Neural progenitor cell (in vitro differentiated cells): Measurements from ENCODE around the gene MUC5AC. TPM values are rescaled to one million over a fixed set of nuclear protein-coding genes. Genes with fewer than 3 reads are reported as not detected.

Source experiments
- DNase-seq: peaks from one replicate; pipeline ENCODE4 v3.0.0-alpha.2; 2016; ENCODE audit warnings: low spot score
- H2AFZ ChIP-seq: fragments of 200-600 bp; sonication (generic); replicated peaks from 2 replicates; pipeline ENCODE4 v1.6.1; 2016; ENCODE audit warnings: antibody characterized with exemption
- H3F3A ChIP-seq: fragments of 200-600 bp; sonication (generic); 2 replicates; pipeline ENCODE4 v1.6.1; 2016; ENCODE audit warnings: antibody characterized with exemption, low read depth
- H3K27ac ChIP-seq: fragments of 200-600 bp; sonication (generic); 2 replicates; pipeline ENCODE4 v1.5.1; 2016; ENCODE audit warnings: mild to moderate bottlenecking
- H3K27me3 ChIP-seq: fragments of 200-600 bp; sonication (generic); 2 replicates; pipeline ENCODE4 v1.6.1; 2016; ENCODE audit warnings: mild to moderate bottlenecking, moderate library complexity
- H3K36me3 ChIP-seq: fragments of 200-600 bp; sonication (generic); 2 replicates; pipeline ENCODE4 v1.5.1; 2016
- H3K4me1 ChIP-seq: fragments of 200-600 bp; sonication (generic); 2 replicates; pipeline ENCODE4 v1.6.1; 2016; ENCODE audit warnings: mixed run types
- H3K4me2 ChIP-seq: fragments of 200-600 bp; sonication (generic); 2 replicates; pipeline ENCODE4 v1.6.1; 2016
- H3K4me3 ChIP-seq: fragments of 200-600 bp; sonication (generic); 2 replicates; pipeline ENCODE4 v1.5.1; 2016
- H3K79me2 ChIP-seq: fragments of 200-600 bp; sonication (generic); 2 replicates; pipeline ENCODE4 v1.6.1; 2016; ENCODE audit warnings: low read depth
- H3K9ac ChIP-seq: fragments of 200-600 bp; sonication (generic); 2 replicates; pipeline ENCODE4 v1.6.1; 2016
- H3K9me3 ChIP-seq: fragments of 200-600 bp; sonication (generic); 2 replicates; pipeline ENCODE4 v1.5.1; 2016; ENCODE audit warnings: low read depth
- H4K20me1 ChIP-seq: fragments of 200-600 bp; sonication (generic); 2 replicates; pipeline ENCODE4 v1.6.1; 2016; ENCODE audit warnings: low read depth
- H3K27ac Mint-ChIP-seq: 3 replicates; pipeline ENCODE4 v1.8.0; 2021; ENCODE audit warnings: mixed read lengths
- H3K27me3 Mint-ChIP-seq: 2 replicates; pipeline ENCODE4 v1.8.0; 2022; ENCODE audit warnings: low read depth, mild to moderate bottlenecking, inconsistent platforms, moderate library complexity, mixed read lengths; ENCODE audit not compliant: insufficient read depth
- H3K36me3 Mint-ChIP-seq: 3 replicates; pipeline ENCODE4 v1.8.0; 2021; ENCODE audit warnings: mixed read lengths
- H3K4me1 Mint-ChIP-seq: 3 replicates; pipeline ENCODE4 v1.8.0; 2021; ENCODE audit warnings: mixed read lengths
- H3K4me3 Mint-ChIP-seq: 3 replicates; pipeline ENCODE4 v1.8.0; 2021; ENCODE audit warnings: mild to moderate bottlenecking, moderate library complexity, mixed read lengths
- H3K9me3 Mint-ChIP-seq: 3 replicates; pipeline ENCODE4 v1.8.0; 2020; ENCODE audit warnings: mixed read lengths
- EZH2 ChIP-seq: fragments of 200-600 bp; sonication (generic); IDR thresholded peaks from 2 replicates; pipeline ENCODE4 v1.6.1; 2017; ENCODE audit warnings: antibody characterized with exemption, mild to moderate bottlenecking, moderate library complexity
- EZH2phosphoT487 ChIP-seq: fragments of 200-600 bp; sonication (generic); IDR thresholded peaks from 2 replicates; pipeline ENCODE4 v1.6.1; 2017; ENCODE audit warnings: antibody characterized with exemption
- total RNA-seq: library from RNA; depleted of rRNA; stranded (reverse); fragments of >200 nt; gene quantifications from 2 replicates; pipeline ENCODE4 v1.2.3, GENCODE V29; 2015; ENCODE audit warnings: low replicate concordance
- TF ChIP-seq, protein P1 (sequence below): fragments of 200-600 bp; sonication (generic); IDR thresholded peaks from 2 replicates; pipeline ENCODE4 v1.5.1; 2017; ENCODE audit warnings: antibody characterized with exemption, mild to moderate bottlenecking

The MUC5AC gene
- total RNA-seq, 1 donor from 2014 or later: not detected

DNA sequence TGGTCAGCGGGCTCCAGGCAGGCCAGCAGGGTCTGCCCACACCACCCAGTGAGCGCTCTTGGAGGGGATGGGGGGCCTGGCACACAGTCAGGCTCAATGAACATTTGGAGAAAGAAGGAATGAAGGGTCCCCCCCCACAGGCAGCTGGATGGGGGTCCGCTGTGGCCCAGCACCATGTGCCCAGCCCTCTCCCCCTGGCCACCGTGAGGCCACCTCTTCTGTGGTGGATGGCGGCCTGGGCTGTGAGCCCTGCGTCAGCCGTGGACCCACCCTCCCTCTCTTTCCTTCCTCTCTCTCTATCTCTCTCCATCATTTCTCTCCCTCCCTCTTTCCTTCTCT, 35.1 kb upstream of the MUC5AC start:
- Histone ChIP-seq H2AFZ (no peak overlapping the region), H3K36me3 (no peaks in the 10 kb centered on the region), H3K79me2 (no peaks in the 10 kb centered on the region), H3K4me1 (no peaks in the 10 kb centered on the region), H3K9ac (no peak overlapping the region), H3K4me3 (no peak overlapping the region), H3K27ac (no peak overlapping the region), H3K9me3 (no peaks in the 10 kb centered on the region), H3K27me3 (peaks cover 3% of the 10 kb centered on the region), H3K4me2 (no peak overlapping the region), H3F3A (no peaks in the 10 kb centered on the region), H4K20me1 (no peaks in the 10 kb centered on the region)
- Mint-ChIP-seq H3K4me1 (no peaks in the 10 kb centered on the region), H3K36me3 (no peaks in the 10 kb centered on the region), H3K27ac (no peak overlapping the region), H3K4me3 (no peak overlapping the region), H3K27me3 (peaks cover 15% of the 10 kb centered on the region), H3K9me3 (no peaks in the 10 kb centered on the region)
- TF ChIP-seq, protein P1, sequence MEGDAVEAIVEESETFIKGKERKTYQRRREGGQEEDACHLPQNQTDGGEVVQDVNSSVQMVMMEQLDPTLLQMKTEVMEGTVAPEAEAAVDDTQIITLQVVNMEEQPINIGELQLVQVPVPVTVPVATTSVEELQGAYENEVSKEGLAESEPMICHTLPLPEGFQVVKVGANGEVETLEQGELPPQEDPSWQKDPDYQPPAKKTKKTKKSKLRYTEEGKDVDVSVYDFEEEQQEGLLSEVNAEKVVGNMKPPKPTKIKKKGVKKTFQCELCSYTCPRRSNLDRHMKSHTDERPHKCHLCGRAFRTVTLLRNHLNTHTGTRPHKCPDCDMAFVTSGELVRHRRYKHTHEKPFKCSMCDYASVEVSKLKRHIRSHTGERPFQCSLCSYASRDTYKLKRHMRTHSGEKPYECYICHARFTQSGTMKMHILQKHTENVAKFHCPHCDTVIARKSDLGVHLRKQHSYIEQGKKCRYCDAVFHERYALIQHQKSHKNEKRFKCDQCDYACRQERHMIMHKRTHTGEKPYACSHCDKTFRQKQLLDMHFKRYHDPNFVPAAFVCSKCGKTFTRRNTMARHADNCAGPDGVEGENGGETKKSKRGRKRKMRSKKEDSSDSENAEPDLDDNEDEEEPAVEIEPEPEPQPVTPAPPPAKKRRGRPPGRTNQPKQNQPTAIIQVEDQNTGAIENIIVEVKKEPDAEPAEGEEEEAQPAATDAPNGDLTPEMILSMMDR: no peak
- no peak for TF ChIP-seq EZH2
- no peak for TF ChIP-seq EZH2phosphoT487
- DNase-seq: no peak

- TF ChIP-seq EZH2phosphoT487 (no peak), EZH2 (no peak)
- TF ChIP-seq, protein P1: no peak
- Mint-ChIP-seq H3K27ac (no peak overlapping the region), H3K27me3 (peaks cover 15% of the 10 kb centered on the region), H3K4me1 (no peaks in the 10 kb centered on the region), H3K36me3 (no peaks in the 10 kb centered on the region), H3K9me3 (no peaks in the 10 kb centered on the region), H3K4me3 (no peak overlapping the region)
- Histone ChIP-seq H3K9me3 (no peaks in the 10 kb centered on the region), H2AFZ (no peak overlapping the region), H3K4me3 (no peak overlapping the region), H3K36me3 (no peaks in the 10 kb centered on the region), H3K27ac (no peak overlapping the region), H3K9ac (no peak overlapping the region), H3F3A (no peaks in the 10 kb centered on the region), H3K4me1 (no peaks in the 10 kb centered on the region), H3K79me2 (no peaks in the 10 kb centered on the region), H4K20me1 (no peaks in the 10 kb centered on the region), H3K4me2 (no peak overlapping the region), H3K27me3 (peaks cover 3% of the 10 kb centered on the region)
- DNase-seq: no peak
Observed at GRCh38 chr11:1123970-1124369, 33.8 kb upstream of the MUC5AC start.

DNA sequence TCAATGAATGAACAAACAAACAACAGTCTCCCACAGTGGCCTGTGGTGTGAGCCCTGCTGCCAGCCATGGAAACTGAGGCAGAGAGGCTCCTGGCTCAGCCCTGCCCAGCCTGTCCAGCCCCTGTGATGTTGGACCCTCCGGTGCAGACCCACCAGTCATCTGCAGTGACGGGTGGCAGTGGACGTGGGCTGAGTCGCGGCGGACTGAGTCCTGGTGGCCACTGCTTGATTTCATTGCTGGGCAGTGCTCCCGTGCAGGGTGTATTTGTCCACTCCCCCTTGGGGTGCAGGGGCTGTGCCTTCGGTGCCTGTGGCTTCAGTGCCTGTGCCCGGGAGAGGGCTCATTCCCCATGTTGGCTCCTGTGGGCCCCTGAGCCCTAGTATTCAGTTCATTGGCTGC, 31.9 kb upstream of the MUC5AC start:
- H3K79me2 ChIP-seq: no peaks in the 10 kb centered on the region
- no peak overlapping the region for H3K4me3 ChIP-seq
- no peak overlapping the region for H3K27ac Mint-ChIP-seq
- H3K9ac ChIP-seq: no peak overlapping the region
- no peaks in the 10 kb centered on the region for H3K9me3 Mint-ChIP-seq
- no peaks in the 10 kb centered on the region for H4K20me1 ChIP-seq
- peaks cover 10% of the 10 kb centered on the region for H3K4me1 ChIP-seq
- no peak overlapping the region for H2AFZ ChIP-seq
- H3K9me3 ChIP-seq: no peaks in the 10 kb centered on the region
- no peak for DNase-seq
- no peaks in the 10 kb centered on the region for H3K4me1 Mint-ChIP-seq
- no peak overlapping the region for H3K4me2 ChIP-seq
- no peaks in the 10 kb centered on the region for H3K36me3 ChIP-seq
- H3F3A ChIP-seq: no peaks in the 10 kb centered on the region
- H3K4me3 Mint-ChIP-seq: no peak overlapping the region
- no peaks in the 10 kb centered on the region for H3K36me3 Mint-ChIP-seq
- peaks cover 11% of the 10 kb centered on the region for H3K27me3 Mint-ChIP-seq
- TF ChIP-seq EZH2: no peak
- no peak for TF ChIP-seq EZH2phosphoT487
- TF ChIP-seq, protein P1: no peak
- no peak overlapping the region for H3K27ac ChIP-seq
- H3K27me3 ChIP-seq: peaks cover 3% of the 10 kb centered on the region

GRCh38 chr11:1126491-1126926, 31.2 kb upstream of the MUC5AC start:
- Histone ChIP-seq H3K4me1 (peaks cover 10% of the 10 kb centered on the region), H3K9me3 (no peaks in the 10 kb centered on the region), H2AFZ (no peak overlapping the region), H3F3A (no peaks in the 10 kb centered on the region), H3K4me3 (no peak overlapping the region), H3K36me3 (no peaks in the 10 kb centered on the region), H3K4me2 (no peak overlapping the region), H3K27me3 (peaks cover 3% of the 10 kb centered on the region), H3K9ac (no peak overlapping the region), H3K27ac (no peak overlapping the region), H4K20me1 (no peaks in the 10 kb centered on the region), H3K79me2 (no peaks in the 10 kb centered on the region)
- DNase-seq: no peak
- no peaks in the 10 kb centered on the region for H3K36me3 Mint-ChIP-seq
- peaks cover 13% of the 10 kb centered on the region for H3K27me3 Mint-ChIP-seq
- H3K4me1 Mint-ChIP-seq: no peaks in the 10 kb centered on the region
- TF ChIP-seq, protein P1: no peak
- TF ChIP-seq EZH2 (no peak), EZH2phosphoT487 (no peak)
- H3K27ac Mint-ChIP-seq: no peak overlapping the region
- no peaks in the 10 kb centered on the region for H3K9me3 Mint-ChIP-seq
- no peak overlapping the region for H3K4me3 Mint-ChIP-seq
